H9 (cell line): ENCODE measurements around the gene TEAD1. TPM values are rescaled to one million over a fixed set of nuclear protein-coding genes. Genes with fewer than 3 reads are reported as not detected.

Source experiments
- DNase-seq: peaks from one replicate; pipeline ENCODE4 v3.0.0-alpha.2; 2017
- H2AFZ ChIP-seq: one replicate; pipeline ENCODE4 v1.6.1; 2013; ENCODE audit warnings: mild to moderate bottlenecking, low read length, control low read depth, moderate library complexity
- H2AK5ac ChIP-seq: 2 replicates; pipeline ENCODE4 v1.6.1; 2013; ENCODE audit warnings: low read length, control low read depth, mixed read lengths; ENCODE audit not compliant: insufficient read length
- H2BK120ac ChIP-seq: one replicate; pipeline ENCODE4 v1.6.1; 2013; ENCODE audit warnings: low read depth, mild to moderate bottlenecking, low read length, control low read depth, inconsistent platforms; ENCODE audit not compliant: poor library complexity, severe bottlenecking
- H2BK12ac ChIP-seq: 2 replicates; pipeline ENCODE4 v1.6.1; 2013; ENCODE audit warnings: low read length, control low read depth, mixed read lengths, low read depth; ENCODE audit not compliant: insufficient read length
- H2BK15ac ChIP-seq: 2 replicates; pipeline ENCODE4 v1.6.1; 2013; ENCODE audit warnings: low read depth, low read length, control low read depth
- H2BK20ac ChIP-seq: one replicate; pipeline ENCODE4 v1.6.1; 2013; ENCODE audit warnings: low read depth, mild to moderate bottlenecking, low read length, control low read depth, inconsistent platforms; ENCODE audit not compliant: poor library complexity, severe bottlenecking
- H2BK5ac ChIP-seq: 2 replicates; pipeline ENCODE4 v1.6.1; 2013; ENCODE audit warnings: low read length, control low read depth, mixed read lengths; ENCODE audit not compliant: insufficient read length
- H3K14ac ChIP-seq: 2 replicates; pipeline ENCODE4 v1.6.1; 2013; ENCODE audit warnings: low read length, control low read depth; ENCODE audit not compliant: insufficient read depth
- H3K18ac ChIP-seq: 2 replicates; pipeline ENCODE4 v1.6.1; 2013; ENCODE audit warnings: low read depth, mild to moderate bottlenecking, mixed read lengths, low read length, control low read depth; ENCODE audit not compliant: insufficient read length
- H3K23ac ChIP-seq: 2 replicates; pipeline ENCODE4 v1.6.1; 2013; ENCODE audit warnings: low read length, control low read depth, mixed read lengths, low read depth; ENCODE audit not compliant: insufficient read length
- H3K23me2 ChIP-seq: 2 replicates; pipeline ENCODE4 v1.6.1; 2013; ENCODE audit warnings: low read depth, mild to moderate bottlenecking, mixed read lengths, low read length, control low read depth; ENCODE audit not compliant: insufficient read length, poor library complexity, severe bottlenecking
- H3K27ac ChIP-seq: 2 replicates; pipeline ENCODE4 v1.5.1; 2013; ENCODE audit warnings: low read length, control low read depth, mixed read lengths, low read depth; ENCODE audit not compliant: insufficient read length
- H3K27me3 ChIP-seq: 2 replicates; pipeline ENCODE4 v1.6.1; 2013; ENCODE audit warnings: low read length, control low read depth, inconsistent platforms; ENCODE audit not compliant: insufficient read depth
- H3K4ac ChIP-seq: 2 replicates; pipeline ENCODE4 v1.6.1; 2013; ENCODE audit warnings: low read depth, mild to moderate bottlenecking, control low read depth, inconsistent platforms, low read length, moderate library complexity
- H3K4me1 ChIP-seq: 2 replicates; pipeline ENCODE4 v1.6.1; 2013; ENCODE audit warnings: low read length, control low read depth, inconsistent platforms; ENCODE audit not compliant: insufficient read depth
- H3K4me2 ChIP-seq: 2 replicates; pipeline ENCODE4 v1.6.1; 2013; ENCODE audit warnings: low read length, control low read depth, mixed read lengths; ENCODE audit not compliant: insufficient read length, insufficient read depth
- H3K56ac ChIP-seq: 2 replicates; pipeline ENCODE4 v1.6.1; 2013; ENCODE audit warnings: low read depth, mild to moderate bottlenecking, mixed read lengths, low read length, control low read depth; ENCODE audit not compliant: insufficient read length
- H3K79me1 ChIP-seq: 2 replicates; pipeline ENCODE4 v1.6.1; 2013; ENCODE audit warnings: low read depth, mild to moderate bottlenecking, moderate library complexity, low read length, control low read depth, inconsistent platforms; ENCODE audit not compliant: insufficient read depth, poor library complexity, severe bottlenecking
- H3K79me2 ChIP-seq: 2 replicates; pipeline ENCODE4 v1.6.1; 2013; ENCODE audit warnings: low read length, control low read depth, inconsistent platforms; ENCODE audit not compliant: insufficient read depth
- H3K9ac ChIP-seq: 2 replicates; pipeline ENCODE4 v1.6.1; 2013; ENCODE audit warnings: low read length, control low read depth, mixed read lengths; ENCODE audit not compliant: insufficient read length; ENCODE audit errors: extremely low read depth
- H3K9me3 ChIP-seq: one replicate; pipeline ENCODE4 v1.6.1; 2013; ENCODE audit warnings: low read depth, low read length, inconsistent platforms; ENCODE audit not compliant: control insufficient read depth
- H3T11ph ChIP-seq: one replicate; pipeline ENCODE4 v1.6.1; 2013; ENCODE audit warnings: mild to moderate bottlenecking, low read length, control low read depth, inconsistent platforms
- H4K20me1 ChIP-seq: one replicate; pipeline ENCODE4 v1.6.1; 2013; ENCODE audit not compliant: control insufficient read depth, insufficient read length, insufficient read depth
- H4K5ac ChIP-seq: 2 replicates; pipeline ENCODE4 v1.6.1; 2013; ENCODE audit warnings: low read depth, mild to moderate bottlenecking, mixed read lengths, low read length, control low read depth; ENCODE audit not compliant: insufficient read length
- H4K8ac ChIP-seq: replicated peaks from 2 replicates; pipeline ENCODE4 v1.6.1; 2013; ENCODE audit warnings: low read length, control low read depth, mixed read lengths, low read depth; ENCODE audit not compliant: insufficient read length
- H4K91ac ChIP-seq: 2 replicates; pipeline ENCODE4 v1.6.1; 2013; ENCODE audit warnings: low read depth, mild to moderate bottlenecking, moderate library complexity, mixed read lengths, low read length, control low read depth; ENCODE audit not compliant: insufficient read length
- H3K27ac Mint-ChIP-seq, 3 experiments: 2 replicates in 2 of 3; 3 replicates in 1 of 3; pipeline ENCODE4 v1.8.0; 2020 to 2021; ENCODE audit warnings: mixed read lengths in 3 of 3, mild to moderate bottlenecking in 1 of 3, moderate library complexity in 1 of 3
- H3K27me3 Mint-ChIP-seq: 2 replicates; pipeline ENCODE4 v1.8.0; 2021; ENCODE audit warnings: low read depth, mild to moderate bottlenecking, moderate library complexity, mixed read lengths
- H3K36me3 Mint-ChIP-seq, 3 experiments: 2 replicates in 2 of 3; 3 replicates in 1 of 3; pipeline ENCODE4 v1.8.0; 2020 to 2021; ENCODE audit warnings: low read depth in 3 of 3, mixed read lengths in 3 of 3; ENCODE audit not compliant: insufficient read depth in 1 of 3
- H3K4me1 Mint-ChIP-seq, 2 experiments: 2 replicates each; pipeline ENCODE4 v1.8.0; 2020; ENCODE audit warnings: mixed read lengths in 2 of 2
- H3K4me3 Mint-ChIP-seq, 2 experiments: 2 replicates in 1 of 2; 3 replicates in 1 of 2; pipeline ENCODE4 v1.8.0; 2020 to 2021; ENCODE audit warnings: mild to moderate bottlenecking in 2 of 2, mixed read lengths in 2 of 2, moderate library complexity in 1 of 2
- H3K9me3 Mint-ChIP-seq, 2 experiments: 2 replicates in 1 of 2; 3 replicates in 1 of 2; pipeline ENCODE4 v1.8.0; 2020; ENCODE audit warnings: mild to moderate bottlenecking in 2 of 2, mixed read lengths in 2 of 2, moderate library complexity in 1 of 2
- WGBS: extraction: QIAGEN DNeasy Blood & Tissue Kit; methylation state at CpG from one replicate; pipeline ENCODE4 v1.1.7; 2013; ENCODE audit warnings: missing lambda C conversion rate, low lambda C conversion rate, mixed read lengths; ENCODE audit not compliant: insufficient read length; ENCODE audit errors: extremely low coverage; 5-methylcytosine and 5-hydroxymethylcytosine counted together
- total RNA-seq: library from RNA; stranded (reverse); gene quantifications from 2 replicates; pipeline ENCODE4 v1.2.1, GENCODE V29; 2021
- TF ChIP-seq, protein P1 (sequence below): fragments of 200-600 bp; sonication (generic); conservative IDR thresholded peaks from 3 replicates; pipeline ENCODE4 v1.8.0; 2021; ENCODE audit warnings: antibody characterized with exemption, mild to moderate bottlenecking

The TEAD1 gene
- total RNA-seq, 1 experiment from 2014 or later, result 75.1 TPM

DNA sequence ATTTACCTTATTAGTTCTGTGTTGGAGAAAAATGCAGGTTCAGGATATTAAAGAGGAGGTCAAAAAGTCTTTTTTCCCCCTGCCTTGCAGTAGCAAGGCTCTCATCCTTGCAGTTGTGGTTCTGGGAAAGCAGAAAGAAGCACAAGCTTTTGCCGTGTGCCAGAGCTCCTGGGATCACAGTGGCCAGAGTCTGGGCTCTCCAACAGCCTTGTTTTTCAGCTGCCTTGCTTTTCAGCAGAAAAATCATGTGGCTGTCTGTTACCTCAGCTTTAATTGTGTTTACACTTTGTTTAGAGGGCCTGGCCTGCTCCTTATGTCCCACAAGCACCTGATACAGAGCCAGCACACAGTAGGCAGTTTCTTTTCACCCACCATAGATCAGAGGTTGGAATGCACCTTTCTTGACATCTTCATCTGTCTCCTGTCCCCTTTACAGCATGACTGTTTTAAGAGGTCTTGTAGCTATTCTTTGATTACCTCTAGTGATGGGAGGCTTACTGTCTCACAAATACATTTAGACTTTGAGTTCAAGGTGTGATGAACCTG, 67.5 kb downstream of the TEAD1 start:
- H3K36me3 Mint-ChIP-seq, result peaks cover 4 to 9% (median 4%) of the 10 kb centered on the region in 3 experiments; a peak in 3 of 7 replicates
- Histone ChIP-seq H3K56ac (no peak overlapping the region), H4K5ac (no peak overlapping the region), H4K20me1 (no peaks in the 10 kb centered on the region), H2AFZ (no peak overlapping the region), H3K4me1 (peaks cover 4% of the 10 kb centered on the region; the same call in 1 of the 2 replicates), H3K79me2 (peaks cover 3% of the 10 kb centered on the region; the same call in 1 of the 2 replicates), H3K14ac (no peak overlapping the region), H3K9me3 (no peaks in the 10 kb centered on the region), H3K4me2 (no peak overlapping the region), H2BK12ac (no peak overlapping the region), H3T11ph (no peak overlapping the region), H3K9ac (no peak overlapping the region), H3K23ac (no peak overlapping the region), H3K79me1 (no peaks in the 10 kb centered on the region), H3K27ac (no peak overlapping the region), H2BK20ac (no peak overlapping the region), H3K23me2 (no peaks in the 10 kb centered on the region), H3K4ac (no peak overlapping the region), H2BK15ac (no peak overlapping the region), H2AK5ac (no peak overlapping the region), H2BK5ac (no peak overlapping the region), H4K8ac (no peak overlapping the region), H3K27me3 (no peaks in the 10 kb centered on the region), H2BK120ac (no peak overlapping the region), H4K91ac (no peak overlapping the region), H3K18ac (no peak overlapping the region)
- TF ChIP-seq, protein P1, sequence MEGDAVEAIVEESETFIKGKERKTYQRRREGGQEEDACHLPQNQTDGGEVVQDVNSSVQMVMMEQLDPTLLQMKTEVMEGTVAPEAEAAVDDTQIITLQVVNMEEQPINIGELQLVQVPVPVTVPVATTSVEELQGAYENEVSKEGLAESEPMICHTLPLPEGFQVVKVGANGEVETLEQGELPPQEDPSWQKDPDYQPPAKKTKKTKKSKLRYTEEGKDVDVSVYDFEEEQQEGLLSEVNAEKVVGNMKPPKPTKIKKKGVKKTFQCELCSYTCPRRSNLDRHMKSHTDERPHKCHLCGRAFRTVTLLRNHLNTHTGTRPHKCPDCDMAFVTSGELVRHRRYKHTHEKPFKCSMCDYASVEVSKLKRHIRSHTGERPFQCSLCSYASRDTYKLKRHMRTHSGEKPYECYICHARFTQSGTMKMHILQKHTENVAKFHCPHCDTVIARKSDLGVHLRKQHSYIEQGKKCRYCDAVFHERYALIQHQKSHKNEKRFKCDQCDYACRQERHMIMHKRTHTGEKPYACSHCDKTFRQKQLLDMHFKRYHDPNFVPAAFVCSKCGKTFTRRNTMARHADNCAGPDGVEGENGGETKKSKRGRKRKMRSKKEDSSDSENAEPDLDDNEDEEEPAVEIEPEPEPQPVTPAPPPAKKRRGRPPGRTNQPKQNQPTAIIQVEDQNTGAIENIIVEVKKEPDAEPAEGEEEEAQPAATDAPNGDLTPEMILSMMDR, result no peak
- H3K4me1 Mint-ChIP-seq, result peaks cover 47 to 49% of the 10 kb centered on the region in 2 experiments
- H3K27me3 Mint-ChIP-seq, result no peaks in the 10 kb centered on the region
- no peak overlapping the region for H3K4me3 Mint-ChIP-seq
- WGBS, result no CpG with 5 or more reads among the region's 1 CpG
- DNase-seq, result no peak
- no peaks in the 10 kb centered on the region; a peak in 2 of 5 replicates for H3K9me3 Mint-ChIP-seq
- 0 out of 7 replicates have a peak overlapping the region, but pooled peaks of 1 of the 3 experiments have one; percentile 7 for H3K27ac Mint-ChIP-seq
